Vagina (tissue), 2 donors: ENCODE measurements around the gene CNOT1. TPM values are rescaled to one million over a fixed set of nuclear protein-coding genes. Genes with fewer than 3 reads are reported as not detected.

Experiments used
- DNase-seq, 2 donors: peaks; one replicate each; pipeline ENCODE4 v3.0.0-alpha.2; 2017; ENCODE audit errors: extremely low spot score in 2 of 2
- H3K27ac ChIP-seq: fragments of 200-600 bp; sonication (generic); one replicate; pipeline ENCODE4 v1.5.1; 2019
- H3K27me3 ChIP-seq: fragments of 200-600 bp; sonication (generic); one replicate; pipeline ENCODE4 v1.5.1; 2019
- H3K36me3 ChIP-seq, 2 donors: fragments of 200-600 bp; sonication (generic); one replicate each; pipeline ENCODE4 v1.5.1; 2017 to 2019
- H3K4me1 ChIP-seq: fragments of 200-600 bp; sonication (generic); one replicate; pipeline ENCODE4 v1.5.1; 2019
- H3K4me3 ChIP-seq, 2 donors: fragments of 200-600 bp; sonication (generic); 1 replicate in 1 of 2; 2 replicates in 1 of 2; pipeline ENCODE4 v1.5.1; 2016 to 2019
- H3K9me3 ChIP-seq: fragments of 200-600 bp; sonication (generic); one replicate; pipeline ENCODE4 v1.5.1; 2019
- POLR2A ChIP-seq, 2 donors: fragments of 450-650 bp; IDR thresholded peaks; one replicate each; pipeline ENCODE4 v1.6.1; 2017; ENCODE audit warnings: antibody characterized with exemption in 2 of 2, mild to moderate bottlenecking in 2 of 2, moderate library complexity in 2 of 2
- POLR2AphosphoS5 ChIP-seq, 2 donors: sonication (generic); formaldehyde crosslinking; IDR thresholded peaks; one replicate each; pipeline ENCODE4 v1.9.0; 2017; ENCODE audit warnings: antibody characterized with exemption in 2 of 2, mild to moderate bottlenecking in 2 of 2, low read depth in 1 of 2; ENCODE audit not compliant: insufficient read depth in 1 of 2
- intact Hi-C: fragments of 100-400 bp; cut with DNase I; formaldehyde crosslinking; loops from one replicate; pipeline ENCODE4 v1.15.1; 2023
- total RNA-seq: library from RNA; depleted of rRNA; stranded (reverse); fragments of >200 nt; gene quantifications from one replicate; pipeline ENCODE4 v1.2.3, GENCODE V29; 2016
- TF ChIP-seq, protein P1 (sequence below), 3 experiments: fragments of 450-650 bp in 2 of 3; fragments of 200-600 bp in 1 of 3; sonication (generic) in 1 of 3; IDR thresholded peaks; one replicate each; pipeline ENCODE4 v1.5.1; 2017 to 2019; ENCODE audit warnings: antibody characterized with exemption in 3 of 3, mild to moderate bottlenecking in 2 of 3, moderate library complexity in 2 of 3

CNOT1 gene
- total RNA-seq, 1 donor from 2014 or later, result 115 TPM

GRCh38 chr16:58503166-58503862 lies 126.3 kb downstream of the CNOT1 start:
- Histone ChIP-seq H3K36me3 (peaks cover 0 to 3% of the 10 kb centered on the region in 2 donors), H3K27me3 (no peaks in the 10 kb centered on the region), H3K4me1 (peaks cover 20% of the 10 kb centered on the region), H3K4me3 (no peak overlapping the region), H3K27ac (no peak overlapping the region), H3K9me3 (no peaks in the 10 kb centered on the region)
- no peak for DNase-seq
- TF ChIP-seq POLR2AphosphoS5 (IDR thresholded peaks at IDR 0.05; ENCODE audit: insufficient read depth in 1 of 2, low read depth in 1 of 2) (no peak), POLR2A (IDR thresholded peaks at IDR 0.05) (no peak)
- TF ChIP-seq, protein P1, sequence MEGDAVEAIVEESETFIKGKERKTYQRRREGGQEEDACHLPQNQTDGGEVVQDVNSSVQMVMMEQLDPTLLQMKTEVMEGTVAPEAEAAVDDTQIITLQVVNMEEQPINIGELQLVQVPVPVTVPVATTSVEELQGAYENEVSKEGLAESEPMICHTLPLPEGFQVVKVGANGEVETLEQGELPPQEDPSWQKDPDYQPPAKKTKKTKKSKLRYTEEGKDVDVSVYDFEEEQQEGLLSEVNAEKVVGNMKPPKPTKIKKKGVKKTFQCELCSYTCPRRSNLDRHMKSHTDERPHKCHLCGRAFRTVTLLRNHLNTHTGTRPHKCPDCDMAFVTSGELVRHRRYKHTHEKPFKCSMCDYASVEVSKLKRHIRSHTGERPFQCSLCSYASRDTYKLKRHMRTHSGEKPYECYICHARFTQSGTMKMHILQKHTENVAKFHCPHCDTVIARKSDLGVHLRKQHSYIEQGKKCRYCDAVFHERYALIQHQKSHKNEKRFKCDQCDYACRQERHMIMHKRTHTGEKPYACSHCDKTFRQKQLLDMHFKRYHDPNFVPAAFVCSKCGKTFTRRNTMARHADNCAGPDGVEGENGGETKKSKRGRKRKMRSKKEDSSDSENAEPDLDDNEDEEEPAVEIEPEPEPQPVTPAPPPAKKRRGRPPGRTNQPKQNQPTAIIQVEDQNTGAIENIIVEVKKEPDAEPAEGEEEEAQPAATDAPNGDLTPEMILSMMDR (IDR thresholded peaks at IDR 0.05), result no peak
- intact Hi-C loops, result no loop called here

DNA sequence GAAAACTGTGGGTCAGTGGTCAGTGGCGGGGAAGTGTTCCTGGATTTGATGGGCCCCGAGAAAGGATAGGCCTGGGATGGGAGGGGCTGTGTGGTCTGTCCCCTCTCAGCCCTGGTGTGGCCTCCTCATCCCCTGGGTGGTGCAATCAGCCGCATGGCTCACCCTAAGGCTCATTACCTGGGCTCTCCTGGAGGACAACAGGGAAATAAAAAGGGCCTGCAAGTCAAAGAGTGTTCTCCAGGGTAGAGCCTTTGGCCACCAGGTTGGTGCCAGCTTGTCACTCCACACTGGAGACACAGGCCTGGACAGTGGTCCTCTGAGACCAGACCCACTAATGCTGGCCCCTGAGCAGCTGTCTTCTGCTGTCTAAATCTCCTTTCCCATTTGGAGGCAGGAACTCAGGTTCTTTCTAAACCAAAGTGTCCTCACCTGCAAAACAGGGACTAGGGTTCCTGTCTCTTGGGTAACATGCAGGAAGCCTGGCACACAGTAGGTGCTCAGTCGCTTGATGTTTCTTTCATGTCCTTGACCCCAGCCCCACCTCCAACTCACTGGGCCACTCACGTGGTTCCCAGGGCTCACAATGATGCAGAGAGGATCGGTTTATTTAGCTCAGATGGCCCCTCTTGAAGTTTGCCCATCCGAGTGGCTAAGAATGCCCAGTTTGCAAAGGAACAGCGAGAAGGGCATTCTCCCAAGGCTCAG lies 127.3 kb downstream of the CNOT1 start:
- TF ChIP-seq, protein P1 (IDR thresholded peaks at IDR 0.05), result no peak
- TF ChIP-seq POLR2A (IDR thresholded peaks at IDR 0.05) (no peak), POLR2AphosphoS5 (IDR thresholded peaks at IDR 0.05; ENCODE audit: insufficient read depth in 1 of 2, low read depth in 1 of 2) (no peak)
- Histone ChIP-seq H3K27me3 (no peaks in the 10 kb centered on the region), H3K27ac (no peak overlapping the region), H3K36me3 (peaks cover 0 to 3% of the 10 kb centered on the region in 2 donors), H3K9me3 (no peaks in the 10 kb centered on the region), H3K4me1 (peaks cover 20% of the 10 kb centered on the region), H3K4me3 (no peak overlapping the region)
- intact Hi-C loops, result no loop called here
- DNase-seq, result no peak

DNA sequence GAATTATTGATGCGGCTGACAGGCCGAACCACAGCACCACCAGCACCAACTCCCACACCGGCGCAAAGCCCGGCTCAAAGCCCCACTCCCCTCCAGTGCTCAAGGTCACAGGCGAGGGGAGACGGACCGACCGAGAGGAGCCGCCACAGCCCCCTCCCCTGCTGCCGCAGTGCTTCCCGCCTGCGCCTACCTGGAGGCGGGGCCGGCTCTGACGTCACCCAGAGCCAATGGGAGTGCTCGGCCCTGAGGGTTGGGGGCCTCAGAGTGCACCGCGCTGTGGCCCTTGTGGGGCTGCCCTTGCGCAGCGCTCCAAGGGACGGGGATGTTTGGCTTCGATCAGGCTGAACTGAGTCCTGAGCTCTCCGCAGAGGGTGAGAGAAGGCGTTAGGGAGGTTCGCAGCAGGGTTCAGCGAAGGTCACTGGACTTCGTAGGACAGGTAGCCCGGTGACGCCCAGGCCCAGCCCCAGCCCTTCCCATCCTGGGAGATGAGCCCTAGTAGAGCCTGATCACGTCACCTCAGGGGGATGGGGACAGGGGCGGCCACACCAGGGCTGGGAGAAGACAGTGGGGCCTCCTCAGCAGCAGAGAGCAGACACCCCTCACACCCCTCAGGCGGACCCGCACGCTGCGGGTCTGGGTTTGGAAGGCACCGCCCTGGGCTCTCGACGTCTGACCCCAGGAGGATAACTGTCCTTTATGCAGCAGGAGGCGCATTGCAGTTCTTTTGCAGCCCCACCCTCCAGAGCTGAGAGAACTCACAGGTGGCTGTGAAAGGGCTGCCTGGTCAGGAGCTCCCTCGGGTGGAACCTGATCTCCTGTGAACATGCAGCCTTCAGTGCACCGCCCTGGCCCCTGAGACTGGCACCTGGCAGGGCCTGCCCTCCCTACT lies 128.1 kb downstream of the CNOT1 start:
- H3K9me3 ChIP-seq, result no peaks in the 10 kb centered on the region
- no peaks in the 10 kb centered on the region for H3K27me3 ChIP-seq
- H3K4me3 ChIP-seq, result peak overlapping the region; percentile 32 to 40
- no peak overlapping the region for H3K27ac ChIP-seq
- DNase-seq, result no peak
- intact Hi-C loops, result no loop called here
- H3K36me3 ChIP-seq, result peaks cover 0 to 3% of the 10 kb centered on the region in 2 donors
- TF ChIP-seq, protein P1 (IDR thresholded peaks at IDR 0.05), result no peak
- TF ChIP-seq POLR2A (IDR thresholded peaks at IDR 0.05) (no peak), POLR2AphosphoS5 (IDR thresholded peaks at IDR 0.05; ENCODE audit: insufficient read depth in 1 of 2, low read depth in 1 of 2) (no peak)
- peaks cover 20% of the 10 kb centered on the region for H3K4me1 ChIP-seq

DNA sequence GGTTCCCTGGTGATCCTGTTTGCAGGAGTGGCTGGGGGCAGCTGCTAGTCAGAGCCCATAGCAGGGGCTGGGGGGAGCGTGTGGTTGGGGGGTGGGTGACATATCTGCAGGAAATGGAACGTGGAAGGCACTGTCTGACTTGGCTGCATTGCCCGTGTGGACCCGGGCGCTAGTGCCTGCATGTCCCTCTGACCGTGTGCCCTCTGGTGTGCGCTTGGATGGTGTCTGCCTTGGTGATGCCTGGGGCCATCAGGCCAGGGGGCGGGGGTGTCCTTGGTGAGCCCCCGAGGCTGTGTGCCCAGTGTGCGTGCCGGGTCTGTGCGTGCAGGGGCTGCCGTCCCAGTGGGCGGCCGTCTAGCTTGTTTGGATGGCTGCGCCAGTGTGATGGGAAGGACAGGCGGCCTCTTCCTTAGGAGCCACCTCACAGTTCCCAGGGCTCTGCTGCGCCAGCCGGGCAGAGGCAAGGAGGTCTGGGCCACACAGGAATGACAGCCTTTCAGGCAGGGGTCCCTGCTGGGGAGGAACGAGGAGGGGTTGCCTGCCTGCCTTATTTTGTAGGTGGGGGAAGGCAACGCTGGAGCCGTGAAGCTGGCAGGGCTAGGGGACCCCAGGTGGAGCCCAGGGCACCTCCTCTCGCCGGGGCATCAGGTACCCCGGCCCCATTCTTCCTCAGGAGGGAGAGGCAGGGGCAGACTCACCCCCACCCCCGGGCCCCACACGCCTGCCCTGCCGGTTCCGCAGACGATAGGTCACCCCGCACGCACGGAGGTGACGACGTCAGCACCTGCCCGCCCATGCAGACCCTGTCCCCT lies 129.0 kb downstream of the CNOT1 start:
- Histone ChIP-seq H3K4me3 (peak overlapping the region; percentile 32 to 40), H3K27ac (no peak overlapping the region), H3K4me1 (peaks cover 20% of the 10 kb centered on the region), H3K9me3 (no peaks in the 10 kb centered on the region), H3K36me3 (peaks cover 0 to 3% of the 10 kb centered on the region in 2 donors), H3K27me3 (no peaks in the 10 kb centered on the region)
- intact Hi-C loops, result loop anchor here (1.0 kb wide), 1 partner anchor 34 kb away; no protein-coding TSS in a partner anchor
- no peak for DNase-seq
- TF ChIP-seq, protein P1 (IDR thresholded peaks at IDR 0.05), result no peak
- no peak for TF ChIP-seq POLR2AphosphoS5 (IDR thresholded peaks at IDR 0.05; ENCODE audit: insufficient read depth in 1 of 2, low read depth in 1 of 2)
- TF ChIP-seq POLR2A (IDR thresholded peaks at IDR 0.05), result no peak
